HepG2 (cell line): ENCODE measurements around the gene PKN2. TPM values are rescaled to one million over a fixed set of nuclear protein-coding genes. Genes with fewer than 3 reads are reported as not detected.

Experiments used
- ATAC-seq: fragments of 200-7000 bp; cut with Tn5 transposase; 3 replicates; pipeline ENCODE4 v1.9.1; 2020; ENCODE audit warnings: mild to moderate bottlenecking, moderate library complexity
- BruUV-seq: library from RNA; stranded (reverse); fragments of 400-500 nt; replicated peaks from 2 replicates; lab custom pipeline; 2021; lab: Mats Ljungman, UMichigan
- CTCF ChIA-PET: fragments of 300-600 bp; formaldehyde crosslinking; extraction: SDS; loops from one replicate; lab custom pipeline; 2021; ENCODE audit warnings: low total read pairs, inconsistent platforms, low intra/inter-chr PET ratio; lab: Yijun Ruan, JAX
- POLR2A ChIA-PET: fragments of 350-600 bp; sonication (Branson Sonifier 250); formaldehyde crosslinking; loops from one replicate; lab custom pipeline; 2020; ENCODE audit warnings: antibody characterized with exemption, inconsistent platforms; lab: Yijun Ruan, JAX
- DNase-seq: peaks from one replicate; pipeline ENCODE4 v3.0.0-alpha.2; 2015; ENCODE audit warnings: low spot score
- FAIRE-seq: peaks from 3 replicates; lab custom pipeline; 2011; peaks lifted over from hg19 to GRCh38; lab: Jason Lieb, UNC
- H2AFZ ChIP-seq: one replicate; pipeline ENCODE4 v1.6.1; 2011; ENCODE audit warnings: low read length, inconsistent platforms
- H3K27ac ChIP-seq: fragments of 300-600 bp; 3 replicates; pipeline ENCODE4 v1.8.0; 2011; ENCODE audit warnings: mixed run types, mild to moderate bottlenecking, mixed read lengths, low read length, inconsistent platforms; ENCODE audit not compliant: insufficient read depth; ENCODE audit errors: extremely low read length
- H3K27me3 ChIP-seq, 2 experiments: fragments of 200-600 bp in 1 of 2; 2 replicates in 1 of 2; 3 replicates in 1 of 2; pipeline versions ENCODE4 v1.6.0 to v1.8.0; 2011; ENCODE audit warnings: low read length in 2 of 2, mild to moderate bottlenecking in 2 of 2, moderate library complexity in 2 of 2, inconsistent platforms in 1 of 2; ENCODE audit not compliant: insufficient read depth in 2 of 2, control insufficient read depth in 1 of 2
- H3K36me3 ChIP-seq, 2 experiments: fragments of 200-600 bp in 1 of 2; replicated peaks in 1 of 2; 2 replicates in 1 of 2; 3 replicates in 1 of 2; pipeline versions ENCODE4 v1.5.1 to v1.8.0; 2011; ENCODE audit warnings: low read length in 2 of 2, inconsistent platforms in 1 of 2; ENCODE audit not compliant: insufficient read depth in 2 of 2, control insufficient read depth in 1 of 2
- H3K4me1 ChIP-seq: 2 replicates; pipeline ENCODE4 v1.5.1; 2012; ENCODE audit warnings: low read length, inconsistent platforms; ENCODE audit not compliant: insufficient read depth
- H3K4me2 ChIP-seq: 2 replicates; pipeline ENCODE4 v1.6.0; 2011; ENCODE audit warnings: low read depth, low read length, inconsistent platforms
- H3K4me3 ChIP-seq, 3 experiments: fragments of 200-600 bp in 1 of 3; sonication (generic), shearing (Covaris generic) in 1 of 3; replicated peaks in 1 of 3; 2 replicates each; pipeline ENCODE4 v1.5.1; 2011 to 2016; ENCODE audit warnings: low read length in 3 of 3, inconsistent platforms in 2 of 3, low read depth in 2 of 3, mild to moderate bottlenecking in 2 of 3, control low read depth in 1 of 3, mixed read lengths in 1 of 3; ENCODE audit not compliant: insufficient read depth in 1 of 3
- H3K79me2 ChIP-seq: one replicate; pipeline ENCODE4 v1.6.1; 2011; ENCODE audit warnings: low read length, inconsistent platforms; ENCODE audit not compliant: insufficient read depth
- H3K9ac ChIP-seq: 2 replicates; pipeline ENCODE4 v1.6.0; 2011; ENCODE audit warnings: mild to moderate bottlenecking, low read depth, low read length, inconsistent platforms; ENCODE audit not compliant: insufficient read depth
- H3K9me3 ChIP-seq: 2 replicates; pipeline ENCODE4 v1.5.1; 2012; ENCODE audit warnings: mild to moderate bottlenecking, low read length
- H4K20me1 ChIP-seq: 2 replicates; pipeline ENCODE4 v1.6.0; 2011; ENCODE audit warnings: inconsistent platforms, mild to moderate bottlenecking, low read length, moderate library complexity; ENCODE audit not compliant: insufficient read depth
- NRL ChIP-seq: sonication (generic); formaldehyde crosslinking; IDR thresholded peaks from 2 replicates; pipeline ENCODE4 v1.5.0; 2020; ENCODE audit warnings: missing genetic modification reagents, mild to moderate bottlenecking, moderate library complexity, borderline replicate concordance
- TEAD2 ChIP-seq: sonication (generic); formaldehyde crosslinking; IDR thresholded peaks from 2 replicates; pipeline ENCODE4 v1.9.0; 2021; ENCODE audit warnings: missing genetic modification reagents
- ZNF24 ChIP-seq: fragments of 450-650 bp; IDR thresholded peaks from 2 replicates; pipeline ENCODE4 v1.6.1; 2017; ENCODE audit warnings: antibody characterized with exemption, mild to moderate bottlenecking
- in situ Hi-C: cut with HindIII; loops from 2 replicates; pipeline ENCODE4 v1.10.0; 2017; ENCODE audit warnings: low pct_unique_long_range_greater_than_20kb; ENCODE audit not compliant: extremely low pct_ligation_motif_present
- intact Hi-C: fragments of 100-400 bp; cut with micrococcal nuclease; formaldehyde crosslinking; loops from one replicate; pipeline ENCODE4 v1.10.0; 2022; ENCODE audit not compliant: unreplicated experiment
- polyA plus RNA-seq, 8 experiments: library from polyadenylated mRNA; depleted of rRNA in 3 of 8; stranded (reverse) in 7 of 8; unstranded in 1 of 8; fragments of >200 nt; fragmentation: Illumina TruSeq in 4 of 8; extraction: Trizol in 4 of 8; gene quantifications; 2 replicates each; pipeline versions ENCODE4 v1.2.1 to v1.2.3, GENCODE V29; 2011 to 2016; ENCODE audit warnings: low read depth in 4 of 8, missing spikeins in 1 of 8, mixed read lengths in 1 of 8; ENCODE audit not compliant: insufficient read depth in 1 of 8
- total RNA-seq, 5 experiments: library from RNA; depleted of rRNA; stranded (reverse); fragments of >200 nt; fragmentation: Illumina TruSeq; extraction: Trizol; gene quantifications; 2 replicates each; pipeline ENCODE4 v1.2.3, GENCODE V29; 2016; ENCODE audit warnings: low read depth in 1 of 5
- TF ChIP-seq, protein P1 (sequence below): sonication (generic); formaldehyde crosslinking; IDR thresholded peaks from 2 replicates; pipeline ENCODE4 v1.8.1; 2023; ENCODE audit warnings: missing genetic modification reagents, mild to moderate bottlenecking, borderline replicate concordance
- TF ChIP-seq, protein P2 (sequence below): sonication (generic); formaldehyde crosslinking; IDR thresholded peaks from 2 replicates; pipeline ENCODE4 v1.9.0; 2021; ENCODE audit warnings: missing genetic modification reagents, borderline replicate concordance

The PKN2 gene
- total and polyA plus RNA-seq, 2 of the 13 experiments (the other 11 are each of a cell fraction or from before 2014, with no cell fraction given), result 17.0 to 29.4 TPM

DNA sequence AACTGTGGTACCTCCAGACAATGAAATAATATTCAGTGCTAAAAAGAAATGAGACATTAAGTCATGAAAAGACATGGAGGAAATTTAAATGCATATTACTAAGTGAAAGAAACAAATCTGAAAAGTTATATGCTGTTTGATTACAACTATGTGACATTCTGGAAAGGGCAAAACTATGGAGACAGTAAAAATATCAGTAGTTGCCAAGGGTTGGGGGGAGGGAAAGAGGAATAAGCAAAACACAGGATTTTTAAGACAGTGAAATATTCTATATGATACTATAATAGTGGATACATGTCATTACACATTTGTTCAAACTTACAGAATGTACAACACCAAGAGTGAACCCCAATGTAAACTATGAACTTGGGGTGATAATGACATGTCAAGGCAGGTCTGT, 38.2 kb upstream of the PKN2 start (continued):
- TF ChIP-seq TEAD2 (CRISPR knock-in tag) (no peak), NRL (CRISPR knock-in tag) (no peak)
- TF ChIP-seq, protein P1, sequence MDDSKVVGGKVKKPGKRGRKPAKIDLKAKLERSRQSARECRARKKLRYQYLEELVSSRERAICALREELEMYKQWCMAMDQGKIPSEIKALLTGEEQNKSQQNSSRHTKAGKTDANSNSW (CRISPR knock-in tag), result no peak

DNA sequence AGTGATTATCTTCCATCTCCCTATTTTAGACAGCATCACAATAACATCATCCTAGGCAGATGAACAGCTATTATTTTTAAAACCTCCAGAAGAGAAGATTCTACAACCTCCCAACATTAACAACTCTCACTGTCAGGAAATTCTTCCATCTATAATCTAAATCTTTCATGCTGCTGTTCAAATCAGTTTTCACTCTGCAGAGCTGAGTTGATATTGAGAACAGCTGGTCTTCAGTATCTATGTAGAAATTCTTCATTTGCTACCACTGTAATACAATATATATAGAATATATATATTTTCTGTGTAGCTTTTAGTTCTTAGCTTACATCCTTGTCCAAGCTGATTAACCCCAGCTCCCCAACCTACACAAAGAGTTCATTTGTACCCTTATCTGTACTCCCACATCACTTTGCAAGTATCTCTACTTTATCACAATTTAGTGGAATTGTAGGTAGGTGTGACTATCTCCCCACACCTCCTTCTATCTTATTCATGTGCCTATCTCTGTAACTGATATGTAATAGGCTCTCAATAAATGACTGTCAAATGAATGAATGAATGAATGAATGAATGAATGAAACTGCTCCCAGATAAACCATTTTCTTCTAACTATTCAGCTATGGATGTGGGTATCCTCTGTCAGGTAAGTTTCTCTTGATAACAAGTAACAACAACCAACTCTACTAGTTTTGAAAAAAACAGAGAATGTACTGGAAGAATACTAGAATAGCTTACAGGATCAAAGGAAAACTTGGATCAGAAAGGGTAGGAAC, 37.4 kb upstream of the PKN2 start:
- FAIRE-seq (no peak), DNase-seq (no peak), ATAC-seq (no peak)
- ChIA-PET POLR2A (interaction anchor here (0.6 to 1.1 kb wide), 2 partner anchors 38 to 212 kb away, joined by 3 read pairs; partner anchors contain the start of gene PKN2), CTCF (no interaction called here)
- Histone ChIP-seq H3K27ac (no peak overlapping the region), H3K4me3 (no peak overlapping the region), H3K4me2 (peak overlapping the region; percentile 56), H3K9me3 (no peaks in the 10 kb centered on the region), H2AFZ (no peak overlapping the region), H3K4me1 (peaks cover 10% of the 10 kb centered on the region), H3K79me2 (no peaks in the 10 kb centered on the region), H3K27me3 (peaks cover 0 to 1% of the 10 kb centered on the region in 2 experiments; a peak in 1 of 5 replicates), H4K20me1 (no peaks in the 10 kb centered on the region), H3K36me3 (no peaks in the 10 kb centered on the region; a peak in 1 of 5 replicates), H3K9ac (no peak overlapping the region)
- TF ChIP-seq, protein P2, sequence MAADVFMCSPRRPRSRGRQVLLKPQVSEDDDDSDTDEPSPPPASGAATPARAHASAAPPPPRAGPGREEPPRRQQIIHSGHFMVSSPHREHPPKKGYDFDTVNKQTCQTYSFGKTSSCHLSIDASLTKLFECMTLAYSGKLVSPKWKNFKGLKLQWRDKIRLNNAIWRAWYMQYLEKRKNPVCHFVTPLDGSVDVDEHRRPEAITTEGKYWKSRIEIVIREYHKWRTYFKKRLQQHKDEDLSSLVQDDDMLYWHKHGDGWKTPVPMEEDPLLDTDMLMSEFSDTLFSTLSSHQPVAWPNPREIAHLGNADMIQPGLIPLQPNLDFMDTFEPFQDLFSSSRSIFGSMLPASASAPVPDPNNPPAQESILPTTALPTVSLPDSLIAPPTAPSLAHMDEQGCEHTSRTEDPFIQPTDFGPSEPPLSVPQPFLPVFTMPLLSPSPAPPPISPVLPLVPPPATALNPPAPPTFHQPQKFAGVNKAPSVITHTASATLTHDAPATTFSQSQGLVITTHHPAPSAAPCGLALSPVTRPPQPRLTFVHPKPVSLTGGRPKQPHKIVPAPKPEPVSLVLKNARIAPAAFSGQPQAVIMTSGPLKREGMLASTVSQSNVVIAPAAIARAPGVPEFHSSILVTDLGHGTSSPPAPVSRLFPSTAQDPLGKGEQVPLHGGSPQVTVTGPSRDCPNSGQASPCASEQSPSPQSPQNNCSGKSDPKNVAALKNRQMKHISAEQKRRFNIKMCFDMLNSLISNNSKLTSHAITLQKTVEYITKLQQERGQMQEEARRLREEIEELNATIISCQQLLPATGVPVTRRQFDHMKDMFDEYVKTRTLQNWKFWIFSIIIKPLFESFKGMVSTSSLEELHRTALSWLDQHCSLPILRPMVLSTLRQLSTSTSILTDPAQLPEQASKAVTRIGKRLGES (CRISPR knock-in tag), result no peak
- TF ChIP-seq ZNF24, result peak; percentile 53; the same call in 1 of the 2 replicates
- no TSS peak for BruUV-seq
- in situ Hi-C loops (no loop called here), intact Hi-C loops (no loop called here)
